Peyer's patch (tissue), 4 donors: ENCODE data around the gene RICTOR. TPM values are rescaled to one million over a fixed set of nuclear protein-coding genes. Genes with fewer than 3 reads are reported as not detected.

Source experiments
- DNase-seq, 3 donors: peaks; one replicate each; pipeline ENCODE4 v3.0.0-alpha.2; 2017 to 2019
- H3K27ac ChIP-seq, 4 donors: fragments of 200-600 bp; sonication (generic); one replicate each; pipeline ENCODE4 v1.5.1; 2016 to 2019
- H3K27me3 ChIP-seq, 2 donors: fragments of 200-600 bp; sonication (generic); one replicate each; pipeline ENCODE4 v1.5.1; 2019
- H3K36me3 ChIP-seq, 3 donors: fragments of 200-600 bp; sonication (generic); one replicate each; pipeline ENCODE4 v1.5.1; 2016 to 2019
- H3K4me1 ChIP-seq, 4 donors: fragments of 200-600 bp; sonication (generic); one replicate each; pipeline ENCODE4 v1.5.1; 2016 to 2019
- H3K4me3 ChIP-seq, 4 donors: fragments of 200-600 bp; sonication (generic); 1 replicate in 3 of 4; 2 replicates in 1 of 4; pipeline ENCODE4 v1.5.1; 2016 to 2019; ENCODE audit warnings: mild to moderate bottlenecking in 1 of 4
- H3K9me3 ChIP-seq, 4 donors: fragments of 200-600 bp; sonication (generic); one replicate each; pipeline ENCODE4 v1.5.1; 2016 to 2019; ENCODE audit warnings: mild to moderate bottlenecking in 1 of 4
- CTCF ChIP-seq, 6 experiments: fragments of 450-650 bp in 4 of 6; fragments of 200-600 bp in 2 of 6; sonication (generic) in 1 of 6; IDR thresholded peaks; one replicate each; pipeline ENCODE4 v1.5.1; 2017 to 2019; ENCODE audit warnings: antibody characterized with exemption in 6 of 6, mild to moderate bottlenecking in 3 of 6, moderate library complexity in 1 of 6
- POLR2A ChIP-seq, 2 donors: fragments of 450-650 bp; IDR thresholded peaks; one replicate each; pipeline ENCODE4 v1.5.1; 2017; ENCODE audit warnings: antibody characterized with exemption in 2 of 2, mild to moderate bottlenecking in 2 of 2, moderate library complexity in 2 of 2
- total RNA-seq, 4 donors: library from RNA; depleted of rRNA; stranded (reverse); fragments of >200 nt; gene quantifications; one replicate each; pipeline ENCODE4 v1.1.0, GENCODE V29; 2016

RICTOR gene
- total RNA-seq, 4 donors from 2014 or later, result 27.0 to 48.7 (median 33.5) TPM

DNA sequence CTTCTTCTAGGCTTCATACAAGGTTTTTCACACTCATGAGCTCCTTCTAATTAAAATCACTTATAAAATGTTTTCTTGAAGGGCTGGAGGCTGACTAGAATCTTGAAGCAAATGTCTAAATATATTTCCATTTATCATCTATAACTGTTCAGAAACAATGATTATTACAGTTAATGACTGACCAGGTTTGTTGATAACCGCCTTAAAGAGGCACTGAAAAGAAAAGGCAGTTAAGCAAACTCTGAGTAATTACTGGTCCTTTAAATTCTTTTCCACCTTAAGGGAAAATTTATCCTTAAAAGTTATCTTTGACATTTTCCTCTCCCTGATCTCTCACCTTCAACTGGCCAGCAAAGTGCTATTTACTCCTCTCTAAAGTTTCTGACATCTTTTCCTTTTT is 43.2 kb downstream of the RICTOR start:
- no peak overlapping the region for H3K27ac ChIP-seq
- DNase-seq, result no peak
- no peaks in the 10 kb centered on the region for H3K4me1 ChIP-seq
- H3K4me3 ChIP-seq, result no peak overlapping the region
- H3K9me3 ChIP-seq, result no peaks in the 10 kb centered on the region
- H3K36me3 ChIP-seq, result no peaks in the 10 kb centered on the region
- TF ChIP-seq CTCF (IDR thresholded peaks at IDR 0.05), result no peak
- no peak for TF ChIP-seq POLR2A (IDR thresholded peaks at IDR 0.05)
- H3K27me3 ChIP-seq, result no peaks in the 10 kb centered on the region

GRCh38 chr5:39025456-39025855 is 48.7 kb downstream of the RICTOR start:
- no peaks in the 10 kb centered on the region for H3K4me1 ChIP-seq
- H3K27me3 ChIP-seq, result no peaks in the 10 kb centered on the region
- no peaks in the 10 kb centered on the region for H3K9me3 ChIP-seq
- DNase-seq, result no peak
- H3K36me3 ChIP-seq, result no peaks in the 10 kb centered on the region
- no peak overlapping the region for H3K4me3 ChIP-seq
- TF ChIP-seq POLR2A (IDR thresholded peaks at IDR 0.05) (no peak), CTCF (IDR thresholded peaks at IDR 0.05) (no peak)
- H3K27ac ChIP-seq, result no peak overlapping the region

DNA sequence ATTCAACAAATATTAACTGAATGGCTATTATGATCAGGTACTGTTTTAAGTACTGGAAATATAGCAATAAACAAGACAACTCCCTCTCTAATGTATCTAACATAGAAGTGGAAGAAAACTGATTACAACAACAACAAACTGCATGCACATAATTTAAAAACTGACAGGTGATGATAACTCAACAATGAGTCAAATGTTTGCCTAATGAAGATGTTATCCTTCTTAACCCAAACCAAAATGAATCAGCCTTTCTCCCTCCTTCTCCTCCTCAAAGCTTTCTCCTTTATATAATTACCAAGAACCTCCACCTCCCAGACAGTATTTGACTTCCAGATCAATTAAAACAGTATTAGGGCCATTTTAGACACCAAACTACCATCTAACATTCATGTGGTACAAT is 49.3 kb downstream of the RICTOR start:
- TF ChIP-seq POLR2A (IDR thresholded peaks at IDR 0.05) (no peak), CTCF (IDR thresholded peaks at IDR 0.05) (no peak)
- no peaks in the 10 kb centered on the region for H3K4me1 ChIP-seq
- peaks cover 0 to 5% (median 0%) of the 10 kb centered on the region in 3 donors for H3K36me3 ChIP-seq
- DNase-seq, result no peak
- no peaks in the 10 kb centered on the region for H3K27me3 ChIP-seq
- no peak overlapping the region for H3K4me3 ChIP-seq
- no peak overlapping the region for H3K27ac ChIP-seq
- no peaks in the 10 kb centered on the region for H3K9me3 ChIP-seq

DNA sequence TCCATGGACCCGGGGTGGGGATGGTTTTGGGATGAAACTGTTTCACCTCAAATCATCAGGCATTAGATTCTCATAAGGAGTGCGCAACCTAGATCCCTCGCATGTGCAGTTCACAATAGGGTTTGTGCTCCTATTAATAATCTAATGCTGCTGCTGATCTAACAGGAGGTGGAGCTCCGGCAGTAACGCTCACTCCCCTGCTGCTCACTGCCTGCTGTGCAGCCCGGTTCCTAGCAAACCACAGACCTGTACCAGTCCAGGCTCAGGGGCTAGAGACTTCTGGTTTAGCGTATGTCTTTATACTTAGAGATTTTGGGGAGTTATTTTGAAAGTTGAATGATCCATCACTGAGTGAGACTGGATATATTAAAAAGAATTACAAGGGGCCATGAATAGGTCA is 50.2 kb downstream of the RICTOR start:
- Histone ChIP-seq H3K4me1 (no peaks in the 10 kb centered on the region), H3K36me3 (peaks cover 0 to 14% (median 0%) of the 10 kb centered on the region in 3 donors), H3K27ac (no peak overlapping the region), H3K9me3 (no peaks in the 10 kb centered on the region), H3K27me3 (no peaks in the 10 kb centered on the region), H3K4me3 (no peak overlapping the region)
- no peak for DNase-seq
- TF ChIP-seq CTCF (IDR thresholded peaks at IDR 0.05) (no peak), POLR2A (IDR thresholded peaks at IDR 0.05) (no peak)

- no peak overlapping the region for H3K4me3 ChIP-seq
- TF ChIP-seq CTCF (IDR thresholded peaks at IDR 0.05) (no peak), POLR2A (IDR thresholded peaks at IDR 0.05) (no peak)
- H3K36me3 ChIP-seq, result peaks cover 0 to 14% (median 0%) of the 10 kb centered on the region in 3 donors
- H3K27ac ChIP-seq, result no peak overlapping the region
- no peak for DNase-seq
- no peaks in the 10 kb centered on the region for H3K9me3 ChIP-seq
- H3K4me1 ChIP-seq, result no peaks in the 10 kb centered on the region
- H3K27me3 ChIP-seq, result no peaks in the 10 kb centered on the region
These were observed 51.1 kb downstream of the RICTOR start for GRCh38 chr5:39023121-39023520.

DNA sequence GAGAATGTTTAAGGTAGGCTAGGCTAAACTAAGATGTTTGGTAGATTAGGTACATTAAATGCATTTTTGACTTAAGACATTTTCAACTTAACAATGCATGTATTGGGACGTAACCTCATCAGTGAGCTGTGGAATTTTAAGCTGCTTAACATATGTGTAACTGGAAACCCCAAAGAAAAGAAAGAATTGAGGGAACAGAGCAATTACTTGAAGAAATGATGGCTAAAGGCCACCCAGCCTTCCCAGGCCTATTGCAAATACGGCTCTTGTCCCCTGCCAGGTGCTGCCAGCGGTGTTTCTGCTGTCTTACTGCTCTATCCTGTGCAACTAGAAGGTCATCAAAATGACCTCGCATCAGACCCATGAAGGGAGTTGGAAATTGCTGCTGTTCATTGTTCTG is 52.0 kb downstream of the RICTOR start:
- TF ChIP-seq CTCF (IDR thresholded peaks at IDR 0.05) (no peak), POLR2A (IDR thresholded peaks at IDR 0.05) (no peak)
- Histone ChIP-seq H3K9me3 (no peaks in the 10 kb centered on the region), H3K27ac (no peak overlapping the region), H3K36me3 (peaks cover 0 to 14% (median 0%) of the 10 kb centered on the region in 3 donors), H3K4me1 (no peaks in the 10 kb centered on the region), H3K27me3 (no peaks in the 10 kb centered on the region), H3K4me3 (no peak overlapping the region)
- DNase-seq, result no peak
